Measurements from ENCODE around the gene PXMP4. TPM values are rescaled to one million over a fixed set of nuclear protein-coding genes. Genes with fewer than 3 reads are reported as not detected.

Gene PXMP4
- total and polyA plus RNA-seq, 9 of the 15 experiments (the other 6 are each of a cell fraction or from before 2014, with no cell fraction given), result 4.8 to 29.1 (median 6.8) TPM

DNA sequence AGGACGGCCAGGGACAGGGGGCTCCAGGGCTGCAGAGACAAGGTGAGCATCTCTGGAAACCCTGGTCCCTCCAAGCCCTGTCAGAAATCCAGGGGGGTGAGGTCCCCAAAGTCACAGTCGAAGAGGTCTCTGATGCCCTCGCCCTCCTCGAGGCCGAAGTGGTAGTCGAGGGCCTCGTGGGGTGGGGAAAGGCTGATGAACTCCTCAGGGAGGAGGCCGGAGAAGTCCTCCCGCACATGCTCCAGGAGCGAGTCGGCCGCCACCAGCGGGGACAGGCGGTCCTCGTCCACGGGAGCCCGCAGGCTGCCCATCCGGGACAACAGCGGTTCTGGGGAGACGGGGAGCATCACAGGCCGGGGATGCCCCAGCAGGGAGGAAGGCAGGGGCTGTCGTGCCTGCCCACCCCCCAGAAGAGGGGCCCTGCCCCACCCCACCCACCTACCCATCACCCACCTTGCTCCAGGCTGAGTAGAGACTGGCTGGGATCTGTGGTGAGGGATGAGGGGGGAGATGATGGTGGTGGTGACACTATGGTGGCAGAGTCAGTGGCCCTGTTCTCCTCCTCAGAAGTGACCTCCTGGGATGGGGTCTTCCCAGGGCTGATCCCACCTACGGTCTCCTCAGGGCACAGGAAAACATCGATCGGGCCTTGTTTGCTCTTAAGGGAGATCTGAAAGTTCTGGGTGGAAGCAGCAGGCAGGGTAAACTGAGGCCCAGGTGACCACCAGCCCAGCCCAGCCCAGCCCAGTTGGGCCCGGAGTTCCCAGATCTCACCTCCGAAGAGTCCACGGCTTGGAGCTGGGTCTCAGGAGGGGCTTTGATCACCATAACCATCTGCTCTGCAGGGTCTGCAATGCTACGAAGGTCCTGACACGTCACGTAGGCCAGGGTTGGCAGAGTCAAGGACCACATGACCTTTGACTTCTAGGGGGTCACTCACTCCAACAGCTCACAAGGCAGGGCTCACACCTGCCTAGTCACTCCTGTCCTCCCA is 43.2 kb downstream of the PXMP4 start:
- 92% methylated on average over 14 of the region's 31 CpGs for WGBS (ENCODE audit: insufficient coverage, low coverage, missing lambda C conversion rate)
- peaks cover 3% of the 10 kb centered on the region for H3K9me1 ChIP-seq (ENCODE audit: control insufficient read depth, insufficient read depth, low read length)
- ChIA-PET CTCF (ENCODE audit: low intra/inter-chr PET ratio) (no interaction called here), POLR2A (interaction anchor here (0.6 to 2.5 kb wide), 3 partner anchors 8 to 1197 kb away, joined by 4 to 15 read pairs (median 4); no protein-coding TSS in a partner anchor)
- H3K9ac ChIP-seq (ENCODE audit: insufficient read depth in 1 of 2, low read depth in 2 of 2, low read length in 2 of 2), result no peak overlapping the region
- no peak for FAIRE-seq
- in situ Hi-C loops (cut with MboI), result no loop called here
- H3K9me3 ChIP-seq (replicated peaks; ENCODE audit: control insufficient read depth, insufficient read depth, low read depth, low read length), result no peaks in the 10 kb centered on the region
- H3K36me3 ChIP-seq (ENCODE audit: control insufficient read depth, insufficient read depth, low read length), result peaks cover 56% of the 10 kb centered on the region
- H3K4me1 ChIP-seq (replicated peaks in 1 of 2; ENCODE audit: control insufficient read depth in 2 of 2, insufficient read depth in 2 of 2, low read length in 2 of 2), result peaks cover 17 to 56% of the 10 kb centered on the region in 2 experiments
- intact Hi-C loops (cut with micrococcal nuclease), result no loop called here
- no peak overlapping the region for H3K27ac ChIP-seq (ENCODE audit: extremely low read depth, low read depth, low read length)
- H2AFZ ChIP-seq (ENCODE audit: low read depth, low read length), result no peak overlapping the region
- H4K20me1 ChIP-seq (replicated peaks; ENCODE audit: control insufficient read depth, insufficient read depth, low read length), result peaks cover 17% of the 10 kb centered on the region; the same call in 1 of the 2 replicates
- peak in 1 of 4 experiments; percentile 6 for DNase-seq (ENCODE audit: extremely low read depth in 1 of 4, low spot score in 3 of 4)
- no peak for ATAC-seq
- no peak overlapping the region for H3K4me3 ChIP-seq
- no peaks in the 10 kb centered on the region for H3K27me3 ChIP-seq (ENCODE audit: control insufficient read depth in 2 of 2, insufficient read depth in 2 of 2, low read length in 2 of 2)
- H3K4me2 ChIP-seq (ENCODE audit: insufficient read depth, low read length), result no peak overlapping the region
- H3K79me2 ChIP-seq (ENCODE audit: control insufficient read depth, insufficient read depth, low read length), result peaks cover 27% of the 10 kb centered on the region
- BruUV-seq (replicated peaks), result no TSS peak
- TF ChIP-seq NCOA2 (IDR thresholded peaks at IDR 0.05; ENCODE audit: partially characterized antibody in 2 of 2) (no peak), RBFOX2 (IDR thresholded peaks at IDR 0.05; ENCODE audit: low read depth, low read length) (peak; percentile 39), POLR2G (IDR thresholded peaks at IDR 0.05; ENCODE audit: low read depth, low read length) (peak; percentile 39; the same call in 1 of the 2 replicates), EZH2 (IDR thresholded peaks at IDR 0.05; ENCODE audit: borderline replicate concordance, low read depth, low read length) (no peak), POLR3G (IDR thresholded peaks at IDR 0.05; ENCODE audit: extremely low read depth, insufficient read length, insufficient replicate concordance) (no peak)
- TF ChIP-seq, protein P1, sequence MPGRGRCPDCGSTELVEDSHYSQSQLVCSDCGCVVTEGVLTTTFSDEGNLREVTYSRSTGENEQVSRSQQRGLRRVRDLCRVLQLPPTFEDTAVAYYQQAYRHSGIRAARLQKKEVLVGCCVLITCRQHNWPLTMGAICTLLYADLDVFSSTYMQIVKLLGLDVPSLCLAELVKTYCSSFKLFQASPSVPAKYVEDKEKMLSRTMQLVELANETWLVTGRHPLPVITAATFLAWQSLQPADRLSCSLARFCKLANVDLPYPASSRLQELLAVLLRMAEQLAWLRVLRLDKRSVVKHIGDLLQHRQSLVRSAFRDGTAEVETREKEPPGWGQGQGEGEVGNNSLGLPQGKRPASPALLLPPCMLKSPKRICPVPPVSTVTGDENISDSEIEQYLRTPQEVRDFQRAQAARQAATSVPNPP (IDR thresholded peaks at IDR 0.05; ENCODE audit: borderline replicate concordance, insufficient read depth, insufficient read length), result no peak
- TF ChIP-seq, protein P2, sequence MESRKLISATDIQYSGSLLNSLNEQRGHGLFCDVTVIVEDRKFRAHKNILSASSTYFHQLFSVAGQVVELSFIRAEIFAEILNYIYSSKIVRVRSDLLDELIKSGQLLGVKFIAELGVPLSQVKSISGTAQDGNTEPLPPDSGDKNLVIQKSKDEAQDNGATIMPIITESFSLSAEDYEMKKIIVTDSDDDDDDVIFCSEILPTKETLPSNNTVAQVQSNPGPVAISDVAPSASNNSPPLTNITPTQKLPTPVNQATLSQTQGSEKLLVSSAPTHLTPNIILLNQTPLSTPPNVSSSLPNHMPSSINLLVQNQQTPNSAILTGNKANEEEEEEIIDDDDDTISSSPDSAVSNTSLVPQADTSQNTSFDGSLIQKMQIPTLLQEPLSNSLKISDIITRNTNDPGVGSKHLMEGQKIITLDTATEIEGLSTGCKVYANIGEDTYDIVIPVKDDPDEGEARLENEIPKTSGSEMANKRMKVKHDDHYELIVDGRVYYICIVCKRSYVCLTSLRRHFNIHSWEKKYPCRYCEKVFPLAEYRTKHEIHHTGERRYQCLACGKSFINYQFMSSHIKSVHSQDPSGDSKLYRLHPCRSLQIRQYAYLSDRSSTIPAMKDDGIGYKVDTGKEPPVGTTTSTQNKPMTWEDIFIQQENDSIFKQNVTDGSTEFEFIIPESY (CRISPR knock-in tag; IDR thresholded peaks at IDR 0.05), result peak; percentile 93
- TF ChIP-seq, protein P3, sequence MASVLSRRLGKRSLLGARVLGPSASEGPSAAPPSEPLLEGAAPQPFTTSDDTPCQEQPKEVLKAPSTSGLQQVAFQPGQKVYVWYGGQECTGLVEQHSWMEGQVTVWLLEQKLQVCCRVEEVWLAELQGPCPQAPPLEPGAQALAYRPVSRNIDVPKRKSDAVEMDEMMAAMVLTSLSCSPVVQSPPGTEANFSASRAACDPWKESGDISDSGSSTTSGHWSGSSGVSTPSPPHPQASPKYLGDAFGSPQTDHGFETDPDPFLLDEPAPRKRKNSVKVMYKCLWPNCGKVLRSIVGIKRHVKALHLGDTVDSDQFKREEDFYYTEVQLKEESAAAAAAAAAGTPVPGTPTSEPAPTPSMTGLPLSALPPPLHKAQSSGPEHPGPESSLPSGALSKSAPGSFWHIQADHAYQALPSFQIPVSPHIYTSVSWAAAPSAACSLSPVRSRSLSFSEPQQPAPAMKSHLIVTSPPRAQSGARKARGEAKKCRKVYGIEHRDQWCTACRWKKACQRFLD (CRISPR knock-in tag; IDR thresholded peaks at IDR 0.05), result no peak
- TF ChIP-seq, protein P4, sequence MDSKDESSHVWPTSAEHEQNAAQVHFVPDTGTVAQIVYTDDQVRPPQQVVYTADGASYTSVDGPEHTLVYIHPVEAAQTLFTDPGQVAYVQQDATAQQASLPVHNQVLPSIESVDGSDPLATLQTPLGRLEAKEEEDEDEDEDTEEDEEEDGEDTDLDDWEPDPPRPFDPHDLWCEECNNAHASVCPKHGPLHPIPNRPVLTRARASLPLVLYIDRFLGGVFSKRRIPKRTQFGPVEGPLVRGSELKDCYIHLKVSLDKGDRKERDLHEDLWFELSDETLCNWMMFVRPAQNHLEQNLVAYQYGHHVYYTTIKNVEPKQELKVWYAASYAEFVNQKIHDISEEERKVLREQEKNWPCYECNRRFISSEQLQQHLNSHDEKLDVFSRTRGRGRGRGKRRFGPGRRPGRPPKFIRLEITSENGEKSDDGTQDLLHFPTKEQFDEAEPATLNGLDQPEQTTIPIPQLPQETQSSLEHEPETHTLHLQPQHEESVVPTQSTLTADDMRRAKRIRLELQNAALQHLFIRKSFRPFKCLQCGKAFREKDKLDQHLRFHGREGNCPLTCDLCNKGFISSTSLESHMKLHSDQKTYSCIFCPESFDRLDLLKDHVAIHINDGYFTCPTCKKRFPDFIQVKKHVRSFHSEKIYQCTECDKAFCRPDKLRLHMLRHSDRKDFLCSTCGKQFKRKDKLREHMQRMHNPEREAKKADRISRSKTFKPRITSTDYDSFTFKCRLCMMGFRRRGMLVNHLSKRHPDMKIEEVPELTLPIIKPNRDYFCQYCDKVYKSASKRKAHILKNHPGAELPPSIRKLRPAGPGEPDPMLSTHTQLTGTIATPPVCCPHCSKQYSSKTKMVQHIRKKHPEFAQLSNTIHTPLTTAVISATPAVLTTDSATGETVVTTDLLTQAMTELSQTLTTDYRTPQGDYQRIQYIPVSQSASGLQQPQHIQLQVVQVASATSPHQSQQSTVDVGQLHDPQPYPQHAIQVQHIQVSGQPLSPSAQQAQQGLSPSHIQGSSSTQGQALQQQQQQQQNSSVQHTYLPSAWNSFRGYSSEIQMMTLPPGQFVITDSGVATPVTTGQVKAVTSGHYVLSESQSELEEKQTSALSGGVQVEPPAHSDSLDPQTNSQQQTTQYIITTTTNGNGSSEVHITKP (IDR thresholded peaks at IDR 0.05; ENCODE audit: partially characterized antibody), result no peak
